OCI-LY1 (cell line): ENCODE measurements around the gene CTNNA1.

Experiments
- H2AFZ ChIP-seq: fragments of 200-600 bp; sonication (generic), shearing (Covaris generic); 2 replicates; pipeline ENCODE4 v1.6.0; 2014; ENCODE audit warnings: antibody characterized with exemption, mild to moderate bottlenecking, low read length
- H3F3A ChIP-seq: fragments of 200-600 bp; sonication (generic), shearing (Covaris generic); 2 replicates; pipeline ENCODE4 v1.6.0; 2014; ENCODE audit warnings: mild to moderate bottlenecking, antibody characterized with exemption, low read length, moderate library complexity; ENCODE audit not compliant: insufficient read depth
- H3K27ac ChIP-seq: fragments of 200-600 bp; sonication (generic); 2 replicates; pipeline ENCODE4 v1.5.1; 2014; ENCODE audit warnings: low read length, mixed run types, mild to moderate bottlenecking, low read depth; ENCODE audit not compliant: poor library complexity, severe bottlenecking
- H3K27me3 ChIP-seq: fragments of 200-600 bp; sonication (generic); 2 replicates; pipeline ENCODE4 v1.6.0; 2014; ENCODE audit warnings: antibody characterized with exemption, mild to moderate bottlenecking, low read length, moderate library complexity; ENCODE audit not compliant: insufficient read depth
- H3K36me3 ChIP-seq: fragments of 200-600 bp; sonication (generic); 2 replicates; pipeline ENCODE4 v1.6.1; 2014; ENCODE audit warnings: mild to moderate bottlenecking, antibody characterized with exemption, low read length, moderate library complexity, mixed read lengths; ENCODE audit not compliant: insufficient read depth
- H3K4me1 ChIP-seq: fragments of 200-600 bp; sonication (generic); 2 replicates; pipeline ENCODE4 v1.5.1; 2014; ENCODE audit warnings: mild to moderate bottlenecking, low read length, moderate library complexity; ENCODE audit not compliant: insufficient read depth, severe bottlenecking
- H3K4me2 ChIP-seq: fragments of 200-600 bp; sonication (generic), shearing (Covaris generic); 2 replicates; pipeline ENCODE4 v1.6.1; 2014; ENCODE audit warnings: low read length
- H3K4me3 ChIP-seq: fragments of 200-600 bp; sonication (generic); 2 replicates; pipeline ENCODE4 v1.5.1; 2014; ENCODE audit warnings: low read length, low read depth, mild to moderate bottlenecking, mixed read lengths; ENCODE audit not compliant: poor library complexity, severe bottlenecking
- H3K79me2 ChIP-seq: fragments of 200-600 bp; shearing (Covaris generic); 2 replicates; pipeline ENCODE4 v1.6.1; 2016; ENCODE audit warnings: mixed run types, low read length, mixed read lengths; ENCODE audit not compliant: insufficient read depth
- H3K9ac ChIP-seq: fragments of 200-600 bp; sonication (generic), shearing (Covaris generic); 2 replicates; pipeline ENCODE4 v1.6.1; 2014; ENCODE audit warnings: mild to moderate bottlenecking, low read length, mixed read lengths
- H3K9me2 ChIP-seq: fragments of 200-600 bp; sonication (generic), shearing (Covaris generic); 2 replicates; pipeline ENCODE4 v1.6.1; 2014; ENCODE audit warnings: low read depth, mild to moderate bottlenecking, low read length, mixed read lengths
- H3K9me3 ChIP-seq: fragments of 200-600 bp; shearing (Covaris generic); 2 replicates; pipeline ENCODE4 v1.6.1; 2014; ENCODE audit warnings: low read length, mixed read lengths
- H4K20me1 ChIP-seq: fragments of 200-600 bp; sonication (generic), shearing (Covaris generic); 2 replicates; pipeline ENCODE4 v1.6.0; 2016; ENCODE audit warnings: mild to moderate bottlenecking, low read length; ENCODE audit not compliant: insufficient read depth
- CTCF ChIP-seq: fragments of 200-600 bp; sonication (generic), shearing (Covaris generic); IDR thresholded peaks from 2 replicates; pipeline ENCODE4 v1.5.1; 2017; ENCODE audit warnings: mild to moderate bottlenecking, antibody characterized with exemption, low read length, moderate library complexity, mixed read lengths
- EZH2 ChIP-seq: fragments of 200-600 bp; sonication (generic), shearing (Covaris generic); IDR thresholded peaks from 2 replicates; pipeline ENCODE4 v1.8.0; 2017; ENCODE audit warnings: borderline replicate concordance, mixed run types, mild to moderate bottlenecking, antibody characterized with exemption, low read length, moderate library complexity, mixed read lengths

The CTNNA1 gene

DNA sequence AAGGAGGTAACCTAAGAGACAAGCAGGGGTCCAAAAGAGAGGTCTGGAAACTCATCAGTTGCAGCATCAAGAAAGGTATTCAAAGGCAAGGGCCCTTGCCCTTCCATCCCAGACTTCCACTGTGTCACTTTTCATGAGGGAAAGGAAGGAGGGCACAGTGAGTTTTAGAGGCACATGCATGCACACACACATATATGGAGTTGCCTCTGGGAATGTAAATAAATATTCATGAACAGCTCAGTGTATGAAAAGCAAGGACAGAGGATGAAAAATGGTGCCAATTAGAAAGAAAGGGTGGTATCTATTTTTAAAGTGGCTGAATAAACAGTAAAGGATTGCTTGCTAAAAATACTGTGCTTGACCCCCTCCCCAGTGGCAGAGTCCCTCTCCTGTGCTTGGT is 227.2 kb downstream of the CTNNA1 start:
- H3K4me1 ChIP-seq: peaks cover 6% of the 10 kb centered on the region
- no peaks in the 10 kb centered on the region for H3K36me3 ChIP-seq
- H4K20me1 ChIP-seq: no peaks in the 10 kb centered on the region
- H3K9me2 ChIP-seq: no peaks in the 10 kb centered on the region
- no peaks in the 10 kb centered on the region for H3K9me3 ChIP-seq
- no peak overlapping the region for H3K27ac ChIP-seq
- H3K4me2 ChIP-seq: no peak overlapping the region
- no peak overlapping the region for H3K9ac ChIP-seq
- H2AFZ ChIP-seq: no peak overlapping the region
- TF ChIP-seq CTCF (no peak), EZH2 (no peak)
- no peak overlapping the region for H3K4me3 ChIP-seq
- no peaks in the 10 kb centered on the region for H3K79me2 ChIP-seq
- H3F3A ChIP-seq: no peaks in the 10 kb centered on the region
- H3K27me3 ChIP-seq: no peaks in the 10 kb centered on the region

GRCh38 chr5:138981131-138981530 is 227.9 kb downstream of the CTNNA1 start:
- TF ChIP-seq EZH2 (no peak), CTCF (no peak)
- H3K9me2 ChIP-seq: no peaks in the 10 kb centered on the region

GRCh38 chr5:138981586-138981985 is 228.4 kb downstream of the CTNNA1 start:
- Histone ChIP-seq H4K20me1 (no peaks in the 10 kb centered on the region), H3K36me3 (no peaks in the 10 kb centered on the region), H3K79me2 (no peaks in the 10 kb centered on the region), H3K4me2 (no peak overlapping the region), H3K27me3 (no peaks in the 10 kb centered on the region), H3K9me3 (no peaks in the 10 kb centered on the region), H3K4me1 (no peaks in the 10 kb centered on the region), H3K27ac (no peak overlapping the region), H3K9ac (no peak overlapping the region), H3K4me3 (no peak overlapping the region), H2AFZ (no peak overlapping the region), H3K9me2 (no peaks in the 10 kb centered on the region), H3F3A (no peaks in the 10 kb centered on the region)
- TF ChIP-seq EZH2 (no peak), CTCF (no peak)

More at GRCh38 chr5:138981131-138981530, 227.9 kb downstream of the CTNNA1 start:
- no peaks in the 10 kb centered on the region for H4K20me1 ChIP-seq
- no peak overlapping the region for H3K9ac ChIP-seq
- no peaks in the 10 kb centered on the region for H3K79me2 ChIP-seq
- no peaks in the 10 kb centered on the region for H3K36me3 ChIP-seq
- H3K27ac ChIP-seq: no peak overlapping the region
- no peak overlapping the region for H3K4me2 ChIP-seq
- no peaks in the 10 kb centered on the region for H3F3A ChIP-seq
- no peaks in the 10 kb centered on the region for H3K9me3 ChIP-seq
- H3K27me3 ChIP-seq: no peaks in the 10 kb centered on the region
- no peak overlapping the region for H2AFZ ChIP-seq
- no peak overlapping the region for H3K4me3 ChIP-seq
- no peaks in the 10 kb centered on the region for H3K4me1 ChIP-seq
